NCI-H1417 treated with DMSO at 0.1 percent for 48 hours (cell line): ENCODE data around the gene IFIT5.
"Not testable (repeated sequence)": the region's sequence is repeated elsewhere in the genome, so short reads cannot be mapped to it uniquely, and the experiment has no call there.

Experiments
- DNase-seq: peaks from one replicate; lab custom pipeline; 2025; lab: John Stamatoyannopoulos, UW

IFIT5 gene

DNA sequence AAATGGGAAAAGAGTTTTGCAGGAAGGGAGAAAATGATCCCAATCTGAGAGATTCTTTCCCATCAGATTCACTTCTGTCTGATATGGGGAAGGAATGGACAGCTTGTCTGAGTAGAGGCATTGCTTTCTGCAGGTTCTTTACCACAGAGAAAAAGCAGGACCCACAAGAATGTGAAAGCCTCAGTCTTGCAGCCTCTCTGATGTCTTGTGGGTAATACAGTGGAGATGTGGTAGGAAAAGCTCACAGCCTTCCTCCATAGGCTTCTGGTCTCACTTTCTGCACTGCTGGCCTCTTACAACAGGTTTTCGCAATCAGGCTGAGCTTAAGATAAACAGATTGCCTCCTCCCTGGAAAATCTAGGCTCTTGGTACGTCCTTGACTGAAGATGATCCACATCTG, 21.4 kb upstream of the IFIT5 start:
- no peak for DNase-seq

DNA sequence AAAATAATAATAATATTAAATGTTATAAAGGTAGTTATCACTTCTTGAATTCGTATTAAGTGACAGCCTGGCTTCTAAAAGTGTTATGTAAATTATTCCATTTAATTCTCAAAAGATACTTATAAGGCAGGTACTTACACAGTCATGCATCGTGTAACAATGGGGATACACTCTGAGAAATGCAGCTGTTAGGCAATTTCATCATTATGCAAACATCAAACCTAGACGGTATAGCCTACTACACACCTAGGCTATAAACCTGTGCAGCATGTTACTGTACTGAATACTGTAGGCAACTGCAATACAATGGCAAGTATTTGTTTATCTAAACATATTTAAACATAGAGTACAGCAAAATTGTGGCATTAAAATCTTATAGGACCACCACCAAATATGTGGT, 20.5 kb upstream of the IFIT5 start:
- no peak for DNase-seq

DNA sequence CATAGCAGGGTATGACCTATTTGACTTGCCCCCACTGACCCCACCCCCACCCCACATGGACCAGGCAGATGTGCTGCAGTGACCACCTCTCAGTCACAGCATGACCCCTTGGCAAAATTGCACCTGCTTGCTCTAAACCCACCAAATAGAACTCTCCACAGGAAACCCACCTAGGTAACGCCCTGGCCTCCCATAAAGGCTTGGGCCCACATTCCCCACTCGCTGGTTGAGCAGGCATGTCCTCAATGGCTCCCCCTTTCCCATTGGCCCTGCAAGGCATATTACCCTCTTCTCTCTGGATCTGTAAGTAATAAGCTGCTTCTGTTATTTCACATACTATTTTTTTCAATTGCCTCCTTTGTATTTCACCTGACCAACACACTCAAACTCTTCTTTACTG, 19.2 kb upstream of the IFIT5 start:
- no peak for DNase-seq

- no peak for DNase-seq
Observed at GRCh38 chr10:89398003-89398749, 16.2 kb upstream of the IFIT5 start.

DNA sequence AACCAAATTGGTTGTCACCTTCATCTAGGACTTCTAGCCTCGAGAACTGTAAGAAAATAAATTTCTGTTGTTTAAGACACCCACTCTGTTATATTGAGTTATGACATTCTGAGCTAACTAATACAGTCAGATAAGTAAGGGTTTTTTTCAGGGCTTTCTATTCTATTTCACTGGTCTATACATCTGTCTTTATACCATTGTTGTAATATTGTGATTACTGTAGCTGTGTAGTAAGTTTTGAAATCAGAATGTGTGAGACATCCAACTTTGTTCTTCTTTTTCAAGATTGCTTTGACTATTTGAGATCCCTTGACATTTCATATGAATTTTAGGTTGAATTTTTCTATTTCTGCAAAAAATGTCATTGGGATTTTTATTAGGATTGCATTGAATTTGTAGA, 14.4 kb upstream of the IFIT5 start:
- DNase-seq = no peak

DNA sequence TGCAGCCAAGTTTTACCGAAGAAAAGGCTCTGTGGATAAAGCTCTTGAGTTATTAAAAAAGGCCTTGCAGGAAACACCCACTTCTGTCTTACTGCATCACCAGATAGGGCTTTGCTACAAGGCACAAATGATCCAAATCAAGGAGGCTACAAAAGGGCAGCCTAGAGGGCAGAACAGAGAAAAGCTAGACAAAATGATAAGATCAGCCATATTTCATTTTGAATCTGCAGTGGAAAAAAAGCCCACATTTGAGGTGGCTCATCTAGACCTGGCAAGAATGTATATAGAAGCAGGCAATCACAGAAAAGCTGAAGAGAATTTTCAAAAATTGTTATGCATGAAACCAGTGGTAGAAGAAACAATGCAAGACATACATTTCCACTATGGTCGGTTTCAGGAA, 11.3 kb upstream of the IFIT5 start:
- DNase-seq = no peak

DNA sequence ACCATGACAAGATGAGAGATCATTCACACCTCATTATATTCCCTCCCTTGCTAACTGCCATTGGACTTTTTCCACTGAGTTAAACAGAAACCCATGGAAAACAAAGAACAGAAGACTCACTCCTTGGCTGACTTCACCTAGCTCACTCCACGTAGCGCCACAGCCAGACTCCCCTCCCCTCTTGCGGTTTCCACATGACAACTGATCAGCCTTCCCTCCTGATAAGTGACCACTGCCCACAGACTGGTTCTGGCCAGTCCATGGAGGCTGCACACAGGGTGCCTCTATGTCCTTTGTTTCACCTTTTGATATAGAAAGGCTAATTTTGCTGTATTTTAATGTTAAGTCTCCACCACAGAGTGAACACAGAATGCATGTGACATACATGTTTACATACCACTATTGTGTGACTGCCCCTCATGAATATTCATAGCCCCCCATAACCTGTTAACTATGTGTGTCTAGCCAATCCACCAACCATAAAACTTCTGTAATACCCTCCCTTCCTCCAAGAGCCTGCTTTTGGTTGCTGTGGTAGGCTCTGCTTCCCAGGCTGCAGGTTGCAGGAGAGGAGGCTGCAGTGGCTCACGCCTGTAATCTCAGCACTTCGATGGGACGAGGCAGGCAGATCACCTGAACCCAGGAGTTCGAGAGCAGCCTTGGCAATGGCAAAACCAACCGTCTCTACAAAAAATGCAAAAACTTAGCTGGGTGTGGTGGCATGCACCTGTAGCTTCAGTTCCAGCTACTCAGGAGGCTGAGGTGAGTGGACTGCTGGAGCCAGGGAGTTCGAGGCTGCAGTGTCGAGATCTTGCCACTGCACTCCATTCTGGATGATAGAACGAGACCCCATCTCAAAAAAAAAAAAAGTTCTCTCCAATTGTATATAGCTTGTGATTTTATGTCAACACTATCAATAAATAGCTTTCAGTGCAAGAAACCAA, 10.0 kb upstream of the IFIT5 start:
- DNase-seq = no peak

- not testable (repeated sequence) for DNase-seq
Observed at GRCh38 chr10:89406178-89406577, 8.2 kb upstream of the IFIT5 start.

- DNase-seq = not testable (repeated sequence)
Observed at GRCh38 chr10:89407792-89408191, 6.6 kb upstream of the IFIT5 start.

DNA sequence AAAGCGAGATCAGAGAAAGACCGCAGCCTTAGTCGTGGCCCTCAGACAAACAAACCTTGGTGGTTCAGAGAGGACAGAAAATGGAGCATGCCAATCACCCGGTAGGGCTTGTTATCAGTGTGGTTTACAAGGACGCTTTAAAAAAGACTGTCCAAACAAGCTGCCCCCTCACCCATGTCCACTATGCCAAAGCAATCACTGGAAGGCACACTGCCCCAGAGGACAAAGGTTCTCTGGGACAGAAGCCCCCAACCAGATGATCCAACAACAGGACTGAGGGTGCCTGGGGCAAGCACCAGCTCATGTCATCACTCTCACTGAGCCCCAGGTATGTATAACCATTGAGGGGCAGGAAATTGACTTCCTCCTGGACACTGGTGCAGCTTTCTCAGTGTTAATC, 5.1 kb upstream of the IFIT5 start:
- not testable (repeated sequence) for DNase-seq

- DNase-seq = not testable (repeated sequence)
Observed at GRCh38 chr10:89410551-89410950, 3.8 kb upstream of the IFIT5 start.

- DNase-seq = not testable (repeated sequence)
Observed at GRCh38 chr10:89411135-89411534, 3.2 kb upstream of the IFIT5 start.

GRCh38 chr10:89412276-89412675, 2.1 kb upstream of the IFIT5 start:
- DNase-seq = not testable (repeated sequence)

DNA sequence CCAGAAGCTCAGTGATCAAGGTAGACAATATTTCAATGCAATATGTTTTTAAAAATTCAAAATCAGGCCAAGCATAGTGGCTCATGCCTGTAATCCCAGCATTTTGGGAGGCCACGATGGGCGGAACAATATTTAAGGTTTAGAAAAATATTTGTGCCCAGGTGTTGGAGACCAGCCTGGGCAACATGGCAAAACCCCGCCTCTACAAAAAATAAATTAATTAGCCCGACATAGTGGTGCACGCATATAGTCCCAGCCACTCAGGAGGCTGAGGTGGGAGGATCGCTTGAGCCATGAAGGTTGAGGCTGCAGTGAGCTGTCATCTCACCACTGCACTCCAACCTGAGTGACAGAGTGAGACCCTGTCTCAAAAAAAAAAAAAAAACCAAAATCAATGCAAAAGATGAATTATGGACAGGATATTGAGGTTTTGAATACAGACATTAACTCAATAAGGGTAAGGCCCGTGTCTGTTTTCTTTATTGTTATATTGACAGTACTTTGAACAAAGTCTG, 913 bp upstream of the IFIT5 start:
- DNase-seq = no peak

GRCh38 chr10:89414879-89415821, 782 bp downstream of the IFIT5 start:
- DNase-seq = no peak

GRCh38 chr10:89416465-89416864, 2.1 kb downstream of the IFIT5 start:
- no peak for DNase-seq

DNA sequence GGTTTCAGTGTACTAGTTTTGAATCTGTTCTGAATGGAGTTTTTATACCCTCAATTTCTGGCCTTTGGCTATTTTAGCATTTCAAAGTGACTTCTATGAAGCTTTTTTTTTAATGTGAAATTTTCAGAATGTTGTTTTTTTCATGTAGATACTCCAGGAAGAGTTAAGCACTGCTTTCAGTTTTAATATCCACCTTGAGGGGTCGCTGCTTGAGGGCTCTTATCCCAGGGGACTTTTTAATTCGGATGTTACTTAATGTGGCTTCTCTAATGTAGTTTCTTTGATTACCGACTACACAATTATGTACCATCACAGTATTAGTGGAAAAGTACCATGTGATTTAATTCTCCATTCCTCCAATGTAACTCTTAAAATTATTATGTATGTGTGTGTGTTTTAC, 5.2 kb downstream of the IFIT5 start:
- no peak for DNase-seq

DNA sequence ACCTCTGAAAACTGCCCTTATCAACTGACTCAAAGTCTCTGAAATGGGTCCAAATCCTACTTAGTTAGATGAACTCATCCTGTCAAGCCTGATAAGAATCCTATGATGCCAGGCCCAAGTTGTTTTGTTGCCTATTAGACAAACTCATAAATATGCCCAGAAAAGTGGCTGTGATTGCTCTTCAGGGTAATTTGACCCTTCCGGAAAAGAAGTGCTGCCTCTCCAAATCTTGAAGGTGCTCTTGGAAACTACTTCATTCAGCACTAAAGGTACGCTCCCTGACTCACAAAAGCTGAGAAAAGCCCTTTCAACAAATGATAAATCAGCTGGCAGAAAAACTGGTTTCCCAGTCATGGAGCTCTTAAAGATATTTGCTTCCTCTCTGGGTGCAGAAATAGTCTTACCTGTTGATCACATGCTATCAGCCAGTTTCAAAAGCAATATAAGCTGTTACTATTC, 6.7 kb downstream of the IFIT5 start:
- no peak for DNase-seq

- no peak for DNase-seq
Observed at GRCh38 chr10:89425000-89425399, 10.6 kb downstream of the IFIT5 start.

- DNase-seq = peak; percentile 5
Observed at GRCh38 chr10:89426230-89426868, 12.0 kb downstream of the IFIT5 start.

DNA sequence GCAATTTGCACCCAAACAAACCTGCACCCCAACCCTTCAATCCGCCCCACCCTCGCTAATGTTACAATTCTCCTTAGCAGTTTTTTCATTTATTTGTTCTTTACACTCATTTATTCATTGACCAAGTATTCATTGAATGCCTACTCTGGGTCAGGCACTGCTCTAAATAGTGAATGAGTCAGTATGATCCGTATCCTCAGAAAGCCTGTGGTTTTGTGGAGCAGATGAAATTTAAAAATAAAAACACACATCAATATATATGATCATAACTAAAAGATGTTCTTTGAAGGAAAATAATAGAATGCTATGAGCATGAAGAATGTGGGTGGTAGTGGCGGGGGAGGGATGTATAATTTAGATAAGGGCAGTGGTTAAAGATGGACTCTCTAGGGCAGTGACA, 13.3 kb downstream of the IFIT5 start:
- DNase-seq = no peak
